RPMI7951 (cell line): Measurements from ENCODE around the gene PRRC2B. TPM values are rescaled to one million over a fixed set of nuclear protein-coding genes. Genes with fewer than 3 reads are reported as not detected.
"Not testable (repeated sequence)": the region's sequence is repeated elsewhere in the genome, so short reads cannot be mapped to it uniquely, and the experiment has no call there.

Experiments used
- DNase-seq: peaks from one replicate; pipeline ENCODE4 v3.0.0-alpha.2; 2012; ENCODE audit warnings: low read depth
- total RNA-seq: library from RNA; depleted of rRNA; stranded (reverse); fragments of >200 nt; shearing (Covaris generic); gene quantifications from 2 replicates; pipeline ENCODE4 v1.2.3, GENCODE V29; 2014

The PRRC2B gene
- total RNA-seq, 1 experiment from 2014 or later: 17.4 TPM

DNA sequence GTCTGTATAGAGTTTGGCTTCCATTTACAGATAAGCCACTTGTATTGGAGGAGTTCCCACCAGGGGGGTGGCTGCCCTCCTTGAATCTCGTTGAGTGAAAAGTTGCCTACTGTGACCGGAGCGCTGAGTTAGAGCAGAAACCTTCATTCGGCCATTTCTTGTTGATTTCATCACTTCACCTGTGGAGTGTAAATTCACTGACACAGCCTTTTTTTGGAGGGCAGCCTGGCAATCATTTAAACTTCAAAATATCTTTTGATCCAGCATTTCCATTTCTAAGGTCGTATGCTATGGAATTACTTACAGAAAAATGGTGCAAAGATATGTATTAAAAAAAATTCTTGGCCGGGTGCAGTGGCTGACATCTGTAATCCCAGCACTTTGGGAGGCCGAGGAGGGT lies 40.8 kb downstream of the PRRC2B start:
- no peak for DNase-seq

GRCh38 chr9:131436376-131436775 lies 42.5 kb downstream of the PRRC2B start:
- no peak for DNase-seq

DNA sequence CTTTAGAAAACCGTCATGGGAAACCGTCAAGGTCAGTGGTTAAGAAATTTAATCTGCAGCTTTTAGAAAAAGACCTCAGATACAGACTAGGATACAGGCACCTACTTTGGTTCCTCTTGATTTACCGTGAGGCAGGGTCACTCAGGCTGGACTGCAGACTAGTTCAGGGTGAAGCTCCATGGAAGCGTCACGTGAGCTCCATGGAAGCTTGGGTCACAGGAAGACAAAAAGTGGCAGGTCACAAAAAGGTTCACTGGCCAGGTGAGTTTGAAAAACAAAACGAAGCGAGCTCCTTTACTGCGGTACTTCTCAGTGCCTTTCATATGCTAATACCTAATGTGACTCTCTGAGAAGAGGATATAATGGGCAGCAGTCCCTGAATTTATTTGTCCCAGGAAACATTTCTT lies 43.0 kb downstream of the PRRC2B start:
- DNase-seq: no peak

DNA sequence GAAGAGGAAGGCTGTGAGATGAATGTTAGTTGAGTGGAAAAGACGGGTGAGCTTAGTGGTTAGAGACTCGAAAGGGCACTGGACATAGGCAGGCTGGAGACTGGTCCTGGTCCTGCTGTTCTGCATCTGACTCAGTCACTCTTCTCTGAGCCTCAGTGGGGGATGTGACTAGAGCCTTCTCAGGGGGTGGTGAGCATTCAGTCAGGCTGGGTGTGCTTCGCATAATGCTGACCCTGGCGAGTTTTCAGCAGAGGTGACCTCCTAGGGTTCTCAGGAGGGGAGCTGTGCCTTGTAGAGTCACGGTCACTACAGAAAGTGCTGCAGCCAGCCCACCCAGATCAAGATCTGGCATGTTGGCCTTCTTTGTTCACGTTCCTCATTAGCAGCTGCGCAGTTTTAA lies 44.3 kb downstream of the PRRC2B start:
- DNase-seq: no peak

- DNase-seq: no peak
These were observed 45.3 kb downstream of the PRRC2B start for GRCh38 chr9:131439224-131439623.

DNA sequence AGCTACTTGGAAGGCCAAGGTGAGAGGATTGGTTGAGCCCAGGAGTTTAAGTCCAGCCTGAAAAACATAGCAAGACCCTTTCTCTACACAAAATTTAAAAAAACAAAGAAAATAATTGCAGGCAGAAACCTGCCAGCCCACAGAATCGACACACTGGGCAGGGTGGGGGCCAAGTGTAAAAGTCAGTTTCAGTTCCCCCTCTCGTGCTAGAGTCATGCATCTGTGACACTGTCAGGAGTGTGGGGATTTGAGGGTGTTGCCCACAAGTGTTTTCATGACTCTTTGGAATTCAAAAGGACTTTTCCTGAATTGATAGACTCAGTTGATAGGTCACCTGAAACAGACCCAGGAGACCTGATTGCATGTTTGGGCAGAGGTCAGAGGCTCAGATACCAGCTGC lies 47.6 kb downstream of the PRRC2B start:
- DNase-seq: no peak

DNA sequence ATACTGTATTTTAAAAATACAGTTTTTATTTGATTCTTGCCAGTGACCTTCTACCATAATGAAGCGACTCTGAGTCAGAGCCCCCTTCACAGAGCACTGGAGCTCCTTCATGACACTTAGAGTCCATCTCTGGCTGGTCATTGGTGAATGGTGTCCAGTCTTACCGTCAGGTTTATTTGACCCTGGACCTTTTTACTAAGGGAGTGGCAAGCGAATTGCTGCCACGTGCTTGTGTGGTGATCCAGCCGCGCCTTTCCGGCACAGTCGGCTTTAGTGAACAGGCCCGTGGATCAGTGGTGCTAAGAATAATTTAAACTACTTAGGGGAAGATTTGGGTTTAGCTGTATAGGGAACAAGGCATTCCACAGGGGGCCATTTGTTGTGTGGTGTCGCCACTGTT lies 48.5 kb downstream of the PRRC2B start:
- DNase-seq: no peak

GRCh38 chr9:131443648-131444047 lies 49.8 kb downstream of the PRRC2B start:
- DNase-seq: no peak

GRCh38 chr9:131446276-131446675 lies 52.4 kb downstream of the PRRC2B start:
- no peak for DNase-seq

DNA sequence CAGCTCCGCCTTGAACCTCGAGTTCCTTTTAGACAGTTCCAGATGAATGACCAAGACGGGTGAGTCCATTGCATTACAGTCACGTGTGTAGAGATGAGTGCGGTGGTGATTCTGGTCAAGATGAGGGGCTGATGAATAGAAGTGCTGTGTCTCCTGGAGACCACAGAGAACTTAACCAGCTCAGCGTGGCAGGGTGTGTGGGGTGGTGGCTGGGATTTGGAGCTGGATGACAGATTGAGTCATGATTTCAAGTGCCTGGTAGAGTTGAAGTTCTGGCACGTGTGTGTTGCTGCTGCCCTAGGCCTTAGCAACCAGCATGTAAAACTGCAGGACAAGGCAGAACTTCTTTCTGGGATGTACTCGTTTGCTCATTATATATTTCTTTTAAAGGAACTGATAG lies 53.3 kb downstream of the PRRC2B start:
- DNase-seq: peak; percentile 46

DNA sequence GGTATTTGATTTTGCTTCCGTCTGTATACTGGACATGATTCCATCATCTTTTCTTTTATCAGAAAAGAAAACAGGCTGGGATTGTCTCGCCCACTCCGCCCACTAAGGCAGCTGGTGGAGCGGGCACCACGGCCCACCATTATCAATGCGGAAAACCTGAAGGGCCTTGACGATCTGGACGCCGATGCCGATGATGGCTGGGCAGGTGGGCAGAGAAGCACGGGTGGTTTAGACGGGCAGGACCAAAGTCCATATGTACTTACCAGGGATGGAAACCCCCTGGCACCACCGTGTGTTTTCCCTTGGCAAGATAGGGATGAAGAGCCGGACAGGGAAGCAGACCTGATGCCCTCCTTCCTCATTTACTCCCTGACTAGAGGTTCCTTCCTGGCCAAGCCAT lies 53.7 kb downstream of the PRRC2B start:
- no peak for DNase-seq

GRCh38 chr9:131448818-131449217 lies 54.9 kb downstream of the PRRC2B start:
- DNase-seq: no peak

GRCh38 chr9:131449276-131449675 lies 55.4 kb downstream of the PRRC2B start:
- DNase-seq: no peak

- no peak for DNase-seq
These were observed 60.1 kb downstream of the PRRC2B start for GRCh38 chr9:131454028-131454427.

GRCh38 chr9:131455655-131456054 lies 61.8 kb downstream of the PRRC2B start:
- DNase-seq: not testable (repeated sequence)

GRCh38 chr9:131457746-131458145 lies 63.9 kb downstream of the PRRC2B start:
- no peak for DNase-seq

- DNase-seq: no peak
These were observed 65.2 kb downstream of the PRRC2B start for GRCh38 chr9:131459056-131459455.

- no peak for DNase-seq
These were observed 67.3 kb downstream of the PRRC2B start for GRCh38 chr9:131461166-131461565.

DNA sequence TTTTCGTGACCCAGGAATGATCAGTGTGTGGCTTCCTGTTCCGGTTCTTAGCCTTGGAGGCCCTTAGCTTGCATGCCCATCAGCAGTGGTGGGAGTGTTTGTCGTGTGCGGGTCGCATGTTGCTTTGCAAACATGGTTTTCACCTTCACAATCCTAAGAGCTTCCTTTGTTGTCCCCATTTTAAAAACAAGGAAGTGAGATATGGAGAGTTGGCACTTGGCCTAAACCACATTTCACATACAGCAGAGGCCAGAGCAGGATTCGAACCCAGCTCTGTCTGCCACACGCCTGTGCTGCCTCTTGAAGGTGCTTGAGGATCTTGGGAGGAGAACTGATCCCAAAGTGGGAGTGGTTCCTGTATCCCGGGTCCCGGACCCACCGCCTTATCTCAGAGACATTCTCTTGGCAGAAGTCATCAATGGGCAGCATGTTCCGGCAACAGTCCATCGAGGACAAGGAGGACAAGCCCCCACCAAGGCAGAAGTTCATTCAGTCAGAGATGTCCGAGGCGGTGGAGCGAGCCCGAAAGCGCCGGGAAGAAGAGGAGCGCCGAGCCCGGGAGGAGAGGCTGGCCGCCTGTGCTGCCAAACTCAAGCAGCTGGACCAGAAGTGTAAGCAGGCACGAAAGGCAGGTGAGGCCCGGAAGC lies 70.6 kb downstream of the PRRC2B start:
- DNase-seq: no peak

DNA sequence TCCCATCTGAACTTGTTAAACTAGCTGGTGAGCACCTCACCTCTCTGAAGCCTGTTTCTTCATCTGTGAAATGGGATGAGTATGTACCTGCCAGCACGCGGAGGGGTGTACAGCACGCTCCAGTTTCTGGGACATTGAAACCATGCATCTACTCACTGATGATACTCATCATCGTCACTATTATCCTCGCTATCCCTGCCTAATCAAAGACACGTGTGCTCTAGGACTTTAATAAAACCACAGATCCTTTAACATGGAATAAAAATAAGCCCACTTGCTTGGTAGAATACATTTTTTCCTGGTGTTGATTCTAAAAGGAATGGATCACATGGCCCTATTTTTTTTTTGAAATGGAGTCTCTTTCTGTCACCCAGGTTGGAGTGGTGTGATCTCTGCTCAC lies 71.5 kb downstream of the PRRC2B start:
- DNase-seq: no peak

DNA sequence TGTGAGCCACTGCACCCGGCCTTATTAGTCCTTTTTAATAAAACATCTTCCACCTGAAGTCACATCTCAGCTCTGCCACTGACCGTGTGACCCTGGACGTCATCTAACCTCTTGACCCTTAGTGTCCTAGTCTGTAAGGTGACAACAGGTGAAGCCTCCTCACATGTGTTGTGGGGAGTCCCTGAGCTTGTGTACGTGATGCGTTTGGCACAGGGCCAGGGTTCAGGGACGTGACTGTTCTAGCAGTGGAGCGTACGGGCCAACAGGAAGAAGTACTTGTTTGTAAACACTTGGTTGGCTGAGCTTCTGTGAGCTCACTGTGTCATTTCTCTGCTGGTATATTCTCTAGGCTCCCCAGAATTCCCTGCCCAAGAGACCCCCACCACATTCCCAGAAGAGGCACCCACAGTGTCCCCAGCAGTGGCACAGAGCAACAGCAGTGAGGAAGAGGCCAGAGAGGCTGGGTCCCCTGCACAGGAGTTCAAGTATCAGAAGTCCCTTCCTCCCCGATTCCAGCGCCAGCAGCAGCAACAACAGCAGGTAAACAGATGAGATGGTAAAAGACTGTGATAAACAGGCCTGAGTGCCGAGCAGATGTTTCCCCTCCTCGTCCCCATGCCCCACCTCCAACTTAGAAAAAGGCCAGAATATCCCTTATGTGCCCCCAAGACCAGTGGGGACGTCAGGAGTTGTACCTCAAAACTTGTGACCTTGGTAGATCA lies 73.5 kb downstream of the PRRC2B start:
- DNase-seq: no peak

DNA sequence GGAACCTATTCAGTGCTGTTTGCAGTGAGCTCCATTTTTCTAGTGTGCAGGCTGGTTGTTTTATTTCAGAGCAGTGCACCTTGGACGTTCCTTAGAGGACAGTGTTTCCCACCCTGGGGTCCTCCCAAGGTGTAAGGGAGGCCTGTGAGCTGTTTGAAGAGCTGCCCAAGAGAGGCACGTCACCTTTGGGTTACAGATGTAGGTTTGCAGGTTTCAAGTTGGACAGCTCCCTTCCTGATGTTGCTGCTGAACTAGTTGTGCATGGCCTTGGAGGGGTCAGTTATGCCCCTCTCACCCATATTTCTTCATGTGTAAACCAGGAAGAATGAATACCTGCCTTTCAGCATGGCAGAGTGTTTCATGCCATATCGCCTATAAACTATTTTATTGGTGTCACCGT lies 74.1 kb downstream of the PRRC2B start:
- no peak for DNase-seq

GRCh38 chr9:131469356-131469755 lies 75.5 kb downstream of the PRRC2B start:
- no peak for DNase-seq

- no peak for DNase-seq
These were observed 76.1 kb downstream of the PRRC2B start for GRCh38 chr9:131469951-131470350.
